T-cell (primary cell): ENCODE measurements around the gene PAPPA. TPM values are rescaled to one million over a fixed set of nuclear protein-coding genes. Genes with fewer than 3 reads are reported as not detected.

Experiments
- ATAC-seq, 4 experiments: fragments of 200-7000 bp in 3 of 4; fragments of 150-1000 bp in 1 of 4; cut with Tn5 transposase; replicated peaks in 1 of 4; 1 replicate in 3 of 4; 2 replicates in 1 of 4; pipeline ENCODE4 v1.10.0; 2021; ENCODE audit warnings: moderate library complexity in 3 of 4, mild to moderate bottlenecking in 2 of 4, moderate number of reproducible peaks in 1 of 4
- CTCF ChIA-PET, 2 donors: fragments of 300-600 bp; sonication (Branson Sonifier 250); formaldehyde crosslinking; loops; one replicate each; lab custom pipeline; 2022; ENCODE audit warnings: antibody characterized with exemption in 2 of 2; lab: Charles Lee
- POLR2A ChIA-PET, 2 donors: fragments of 300-600 bp; sonication (Branson Sonifier 250); formaldehyde crosslinking; loops; one replicate each; lab custom pipeline; 2022; ENCODE audit warnings: antibody characterized with exemption in 2 of 2; lab: Charles Lee
- DNase-seq, 35 experiments: peaks; one replicate each; pipeline versions ENCODE4 v3.0.0 to v3.0.0-alpha.2; 2013 to 2023
- H3K27ac ChIP-seq: one replicate; pipeline ENCODE4 v1.5.1; 2013; ENCODE audit warnings: low read length
- H3K27me3 ChIP-seq, 2 experiments: replicated peaks in 1 of 2; 1 replicate in 1 of 2; 2 replicates in 1 of 2; pipeline versions ENCODE4 v1.6.1 to v1.7.0; 2013; ENCODE audit warnings: low read length in 1 of 2, mixed read lengths in 1 of 2; ENCODE audit not compliant: control insufficient read depth in 2 of 2, insufficient read depth in 2 of 2; ENCODE audit errors: extremely low read depth in 1 of 2
- H3K36me3 ChIP-seq, 2 donors: 1 replicate in 1 of 2; 2 replicates in 1 of 2; pipeline versions ENCODE4 v1.6.1 to v1.7.0; 2013; ENCODE audit warnings: low read length in 1 of 2; ENCODE audit not compliant: control insufficient read depth in 2 of 2, insufficient read depth in 1 of 2; ENCODE audit errors: extremely low read depth in 1 of 2
- H3K4me1 ChIP-seq, 2 experiments: 1 replicate in 1 of 2; 2 replicates in 1 of 2; pipeline versions ENCODE4 v1.6.1 to v1.7.0; 2013; ENCODE audit warnings: low read length in 2 of 2, mixed read lengths in 1 of 2; ENCODE audit not compliant: insufficient read depth in 2 of 2, control insufficient read depth in 1 of 2; ENCODE audit errors: extremely low read depth in 1 of 2
- H3K4me3 ChIP-seq, 2 donors: 1 replicate in 1 of 2; 2 replicates in 1 of 2; pipeline versions ENCODE4 v1.5.1 to v1.7.0; 2013; ENCODE audit warnings: mild to moderate bottlenecking in 2 of 2, low read length in 1 of 2, moderate library complexity in 1 of 2; ENCODE audit not compliant: control insufficient read depth in 1 of 2; ENCODE audit errors: extremely low read depth in 1 of 2
- H3K9me3 ChIP-seq: 2 replicates; pipeline ENCODE4 v1.7.0; 2013
- H3K27ac Mint-ChIP-seq, 2 donors: one replicate each; pipeline ENCODE4 v1.8.0; 2020 to 2021; ENCODE audit warnings: mild to moderate bottlenecking in 2 of 2, mixed read lengths in 2 of 2
- H3K27me3 Mint-ChIP-seq, 2 donors: one replicate each; pipeline ENCODE4 v1.8.0; 2021 to 2022; ENCODE audit warnings: mixed read lengths in 2 of 2
- H3K36me3 Mint-ChIP-seq: one replicate; pipeline ENCODE4 v1.8.0; 2021; ENCODE audit warnings: mixed read lengths
- H3K4me1 Mint-ChIP-seq, 3 donors: one replicate each; pipeline ENCODE4 v1.8.0; 2020 to 2022; ENCODE audit warnings: mixed read lengths in 3 of 3, mild to moderate bottlenecking in 1 of 3
- H3K4me3 Mint-ChIP-seq, 3 donors: one replicate each; pipeline ENCODE4 v1.8.0; 2020 to 2022; ENCODE audit warnings: mild to moderate bottlenecking in 3 of 3, mixed read lengths in 3 of 3, moderate library complexity in 3 of 3
- H3K9me3 Mint-ChIP-seq, 3 donors: one replicate each; pipeline ENCODE4 v1.8.0; 2020 to 2022; ENCODE audit warnings: mixed read lengths in 3 of 3
- WGBS: methylation state at CpG from one replicate; pipeline ENCODE4 v1.1.5; 2013; ENCODE audit warnings: missing lambda C conversion rate; ENCODE audit not compliant: insufficient coverage; 5-methylcytosine and 5-hydroxymethylcytosine counted together
- total RNA-seq, 35 experiments: library from RNA in 6 of 35; stranded (reverse) in 6 of 35; fragments of 120-200 nt in 1 of 35; gene quantifications; one replicate each; pipeline versions ENCODE4 v1.2.1 to v1.2.4 and lab custom pipeline; 2013 to 2026

The PAPPA gene
- total RNA-seq, 5 donors from 2014 or later (not counting 1 experiment from before 2014, with no cell fraction given), result 0.03 to 0.09 (median 0.07) TPM; not detected in 2

- H3K9me3 Mint-ChIP-seq, result no peaks in the 10 kb centered on the region
- ChIA-PET POLR2A (no interaction called here), CTCF (no interaction called here)
- ATAC-seq (no peak), DNase-seq (no peak)
- Histone ChIP-seq H3K9me3 (no peaks in the 10 kb centered on the region), H3K27ac (no peak overlapping the region), H3K27me3 (no peaks in the 10 kb centered on the region), H3K4me1 (no peaks in the 10 kb centered on the region), H3K36me3 (no peaks in the 10 kb centered on the region), H3K4me3 (no peak overlapping the region)
- no peaks in the 10 kb centered on the region for H3K4me1 Mint-ChIP-seq
- H3K27me3 Mint-ChIP-seq, result no peaks in the 10 kb centered on the region
- no peak overlapping the region for H3K27ac Mint-ChIP-seq
- 71% methylated on average over 1 of the region's 2 CpGs for WGBS
- H3K36me3 Mint-ChIP-seq, result peaks cover 27% of the 10 kb centered on the region
- H3K4me3 Mint-ChIP-seq, result no peak overlapping the region
These were observed 260.8 kb downstream of the PAPPA start for GRCh38 chr9:116414374-116414773.

- CTCF ChIA-PET, result interaction anchor here in 1 of 2 donors (0.5 to 0.6 kb wide), 2 partner anchors 47 to 522 kb away, joined by 3 read pairs; no protein-coding TSS in a partner anchor
- H3K27ac ChIP-seq, result no peak overlapping the region
- Mint-ChIP-seq H3K4me1 (no peaks in the 10 kb centered on the region), H3K27me3 (no peaks in the 10 kb centered on the region), H3K36me3 (peaks cover 41% of the 10 kb centered on the region), H3K4me3 (no peak overlapping the region), H3K27ac (no peak overlapping the region), H3K9me3 (no peaks in the 10 kb centered on the region)
- POLR2A ChIA-PET, result no interaction called here
- no peaks in the 10 kb centered on the region for H3K9me3 ChIP-seq
- H3K36me3 ChIP-seq, result no peaks in the 10 kb centered on the region
- DNase-seq (no peak), ATAC-seq (no peak)
- no peaks in the 10 kb centered on the region for H3K27me3 ChIP-seq
- no peaks in the 10 kb centered on the region for H3K4me1 ChIP-seq
- WGBS, result no CpG with 5 or more reads among the region's 1 CpG
- no peak overlapping the region for H3K4me3 ChIP-seq
These were observed 262.8 kb downstream of the PAPPA start for GRCh38 chr9:116416421-116416820.

GRCh38 chr9:116417464-116417863 is 263.9 kb downstream of the PAPPA start:
- Mint-ChIP-seq H3K36me3 (peaks cover 42% of the 10 kb centered on the region), H3K27me3 (no peaks in the 10 kb centered on the region), H3K4me1 (no peaks in the 10 kb centered on the region), H3K9me3 (no peaks in the 10 kb centered on the region), H3K4me3 (no peak overlapping the region), H3K27ac (no peak overlapping the region)
- POLR2A ChIA-PET, result no interaction called here
- CTCF ChIA-PET, result interaction anchor here in 1 of 2 donors (0.7 kb wide), 1 partner anchor 20 kb away, joined by 3 read pairs; no protein-coding TSS in a partner anchor
- ATAC-seq, result no peak
- Histone ChIP-seq H3K4me1 (no peaks in the 10 kb centered on the region), H3K4me3 (no peak overlapping the region), H3K27ac (no peak overlapping the region), H3K36me3 (no peaks in the 10 kb centered on the region), H3K9me3 (no peaks in the 10 kb centered on the region), H3K27me3 (no peaks in the 10 kb centered on the region)
- no CpG with 5 or more reads among the region's 2 CpGs for whole genome bisulfite sequencing
- DNase-seq, result no peak

- no peaks in the 10 kb centered on the region for H3K9me3 ChIP-seq
- no peaks in the 10 kb centered on the region for H3K9me3 Mint-ChIP-seq
- no peak overlapping the region for H3K27ac ChIP-seq
- no peaks in the 10 kb centered on the region for H3K4me1 ChIP-seq
- WGBS, result 100% methylated on average over 1 of the region's 3 CpGs
- H3K36me3 ChIP-seq, result no peaks in the 10 kb centered on the region
- no peak overlapping the region for H3K4me3 Mint-ChIP-seq
- ATAC-seq (no peak), DNase-seq (no peak)
- H3K27me3 Mint-ChIP-seq, result no peaks in the 10 kb centered on the region
- H3K27ac Mint-ChIP-seq, result no peak overlapping the region
- H3K36me3 Mint-ChIP-seq, result peaks cover 46% of the 10 kb centered on the region
- H3K27me3 ChIP-seq, result no peaks in the 10 kb centered on the region
- no peak overlapping the region for H3K4me3 ChIP-seq
- H3K4me1 Mint-ChIP-seq, result no peaks in the 10 kb centered on the region
- ChIA-PET CTCF (no interaction called here), POLR2A (no interaction called here)
These were observed 265.6 kb downstream of the PAPPA start for GRCh38 chr9:116419181-116419580.

- H3K27ac ChIP-seq, result no peak overlapping the region
- WGBS, result 100% methylated on average over 1 of the region's 1 CpG
- DNase-seq (no peak), ATAC-seq (no peak)
- H3K4me3 ChIP-seq, result no peak overlapping the region
- POLR2A ChIA-PET, result no interaction called here
- Mint-ChIP-seq H3K4me3 (no peak overlapping the region), H3K27ac (no peak overlapping the region), H3K27me3 (no peaks in the 10 kb centered on the region), H3K9me3 (no peaks in the 10 kb centered on the region), H3K4me1 (no peaks in the 10 kb centered on the region), H3K36me3 (peaks cover 47% of the 10 kb centered on the region)
- no peaks in the 10 kb centered on the region for H3K4me1 ChIP-seq
- H3K27me3 ChIP-seq, result no peaks in the 10 kb centered on the region
- no peaks in the 10 kb centered on the region for H3K36me3 ChIP-seq
- no peaks in the 10 kb centered on the region for H3K9me3 ChIP-seq
- CTCF ChIA-PET, result no interaction called here
These were observed 267.5 kb downstream of the PAPPA start for GRCh38 chr9:116420993-116421538.

GRCh38 chr9:116422119-116422979 is 268.8 kb downstream of the PAPPA start:
- no peaks in the 10 kb centered on the region for H3K4me1 Mint-ChIP-seq
- H3K9me3 ChIP-seq, result no peaks in the 10 kb centered on the region
- H3K4me3 ChIP-seq, result no peak overlapping the region
- no peaks in the 10 kb centered on the region for H3K36me3 ChIP-seq
- DNase-seq (no peak), ATAC-seq (no peak)
- H3K4me1 ChIP-seq, result no peaks in the 10 kb centered on the region
- H3K27me3 Mint-ChIP-seq, result no peaks in the 10 kb centered on the region
- H3K9me3 Mint-ChIP-seq, result no peaks in the 10 kb centered on the region
- H3K36me3 Mint-ChIP-seq, result peaks cover 47% of the 10 kb centered on the region
- ChIA-PET CTCF (interaction anchor here in 1 of 2 donors (0.6 kb wide), 1 partner anchor 1166 kb away, joined by 3 read pairs; no protein-coding TSS in a partner anchor), POLR2A (no interaction called here)
- H3K27me3 ChIP-seq, result no peaks in the 10 kb centered on the region
- no peak overlapping the region for H3K4me3 Mint-ChIP-seq
- H3K27ac ChIP-seq, result no peak overlapping the region
- 87% methylated on average over 3 of the region's 5 CpGs for WGBS
- H3K27ac Mint-ChIP-seq, result no peak overlapping the region
